H1 (cell line): Measurements from ENCODE around the gene SLC27A6. TPM values are rescaled to one million over a fixed set of nuclear protein-coding genes. Genes with fewer than 3 reads are reported as not detected.

Source experiments
- CTCF ChIA-PET: fragments of 300-600 bp; sonication (Branson Sonifier 250); formaldehyde crosslinking; loops from one replicate; lab custom pipeline; 2021; ENCODE audit not compliant: partially characterized antibody; lab: Charles Lee
- POLR2A ChIA-PET: fragments of 300-600 bp; sonication (Branson Sonifier 250); formaldehyde crosslinking; loops from one replicate; lab custom pipeline; 2021; ENCODE audit warnings: inconsistent platforms; ENCODE audit not compliant: partially characterized antibody; lab: Charles Lee
- DNase-seq, 2 experiments: peaks; one replicate each; pipeline versions ENCODE4 v3.0.0 to v3.0.0-alpha.2; 2010 to 2022; ENCODE audit warnings: low spot score in 2 of 2, low read depth in 1 of 2, mixed read lengths in 1 of 2
- FAIRE-seq: peaks from 2 replicates; lab custom pipeline; 2011; peaks lifted over from hg19 to GRCh38; lab: Jason Lieb, UNC
- H2AFZ ChIP-seq: 2 replicates; pipeline ENCODE4 v1.8.1; 2012; ENCODE audit warnings: low read length, inconsistent platforms
- H2AK5ac ChIP-seq: 2 replicates; pipeline ENCODE4 v1.6.1; 2013; ENCODE audit warnings: low read depth, low read length
- H2BK120ac ChIP-seq: replicated peaks from 2 replicates; pipeline ENCODE3; 2013; ENCODE audit warnings: low read depth, low read length, inconsistent platforms
- H2BK12ac ChIP-seq: 2 replicates; pipeline ENCODE4 v1.6.1; 2013; ENCODE audit warnings: low read depth, low read length
- H2BK15ac ChIP-seq: 2 replicates; pipeline ENCODE4 v1.6.1; 2013; ENCODE audit warnings: low read length
- H2BK20ac ChIP-seq: 2 replicates; pipeline ENCODE4 v1.6.1; 2013; ENCODE audit warnings: low read length
- H2BK5ac ChIP-seq: 2 replicates; pipeline ENCODE4 v1.6.1; 2013; ENCODE audit warnings: low read depth, low read length
- H3K14ac ChIP-seq: 2 replicates; pipeline ENCODE4 v1.6.1; 2013; ENCODE audit warnings: inconsistent platforms; ENCODE audit not compliant: insufficient read length
- H3K18ac ChIP-seq: 2 replicates; pipeline ENCODE4 v1.6.1; 2013; ENCODE audit warnings: low read length; ENCODE audit errors: extremely low read depth
- H3K23ac ChIP-seq: 2 replicates; pipeline ENCODE4 v1.6.1; 2013; ENCODE audit warnings: inconsistent platforms; ENCODE audit not compliant: insufficient read length
- H3K23me2 ChIP-seq: 2 replicates; pipeline ENCODE4 v1.6.1; 2013; ENCODE audit warnings: low read depth, low read length
- H3K27ac ChIP-seq: 2 replicates; pipeline ENCODE4 v1.6.1; 2011; ENCODE audit warnings: low read depth, low read length, inconsistent platforms
- H3K27me3 ChIP-seq, 4 experiments: replicated peaks in 1 of 4; 1 replicate in 1 of 4; 2 replicates in 3 of 4; pipeline versions ENCODE4 v1.6.1 to v1.8.1; 2011 to 2013; ENCODE audit warnings: low read length in 3 of 4, mild to moderate bottlenecking in 3 of 4, inconsistent platforms in 2 of 4, mixed read lengths in 2 of 4, moderate library complexity in 1 of 4; ENCODE audit not compliant: control insufficient read depth in 3 of 4, insufficient read depth in 3 of 4; ENCODE audit errors: extremely low read depth in 1 of 4
- H3K36me3 ChIP-seq, 4 experiments: 2 replicates each; pipeline versions ENCODE4 v1.6.1 to v1.8.1; 2011 to 2013; ENCODE audit warnings: mild to moderate bottlenecking in 4 of 4, low read length in 3 of 4, moderate library complexity in 2 of 4, control low read depth in 1 of 4, inconsistent platforms in 1 of 4; ENCODE audit not compliant: insufficient read depth in 4 of 4, control insufficient read depth in 2 of 4
- H3K4ac ChIP-seq: replicated peaks from 2 replicates; pipeline ENCODE3; 2013; ENCODE audit warnings: low read length, low read depth, mixed read lengths, inconsistent platforms; ENCODE audit not compliant: insufficient read length
- H3K4me1 ChIP-seq, 4 experiments: replicated peaks in 1 of 4; 1 replicate in 1 of 4; 2 replicates in 3 of 4; pipeline versions ENCODE4 v1.6.1 to v1.8.1; 2011 to 2013; ENCODE audit warnings: low read length in 3 of 4, inconsistent platforms in 2 of 4, mixed read lengths in 1 of 4; ENCODE audit not compliant: insufficient read depth in 4 of 4, control insufficient read depth in 3 of 4
- H3K4me2 ChIP-seq, 2 experiments: 2 replicates each; pipeline versions ENCODE4 v1.6.1 to v1.8.1; 2011 to 2013; ENCODE audit warnings: low read depth in 2 of 2, low read length in 2 of 2, control low read depth in 1 of 2, inconsistent platforms in 1 of 2, mild to moderate bottlenecking in 1 of 2; ENCODE audit not compliant: insufficient read depth in 1 of 2
- H3K4me3 ChIP-seq, 4 experiments: fragments of 200-600, 300-600 bp in 1 of 4; sonication (generic), shearing (Covaris generic), sonication (Bioruptor Twin) in 1 of 4; 2 replicates each; pipeline versions ENCODE4 v1.5.1 to v1.8.1; 2011 to 2016; ENCODE audit warnings: low read length in 4 of 4, low read depth in 3 of 4, control low read depth in 2 of 4, inconsistent platforms in 2 of 4, mild to moderate bottlenecking in 2 of 4, mixed read lengths in 1 of 4, moderate library complexity in 1 of 4; ENCODE audit not compliant: insufficient read depth in 2 of 4; ENCODE audit errors: extremely low read depth in 1 of 4
- H3K56ac ChIP-seq: replicated peaks from 2 replicates; pipeline ENCODE3; 2013; ENCODE audit warnings: low read depth, mild to moderate bottlenecking, mixed read lengths, low read length, inconsistent platforms; ENCODE audit not compliant: insufficient read length
- H3K79me1 ChIP-seq: 2 replicates; pipeline ENCODE4 v1.6.1; 2013; ENCODE audit warnings: low read depth, low read length, control low read depth
- H3K79me2 ChIP-seq, 2 experiments: 2 replicates each; pipeline versions ENCODE4 v1.6.1 to v1.8.1; 2012 to 2013; ENCODE audit warnings: low read length in 2 of 2, mild to moderate bottlenecking in 2 of 2, inconsistent platforms in 1 of 2; ENCODE audit not compliant: insufficient read depth in 2 of 2, control insufficient read depth in 1 of 2
- H3K9ac ChIP-seq, 4 experiments: replicated peaks in 1 of 4; 1 replicate in 1 of 4; 2 replicates in 3 of 4; pipeline versions ENCODE4 v1.6.1 to v1.8.1; 2011 to 2013; ENCODE audit warnings: low read depth in 3 of 4, low read length in 3 of 4, control low read depth in 2 of 4, mild to moderate bottlenecking in 2 of 4, moderate library complexity in 2 of 4, inconsistent platforms in 1 of 4; ENCODE audit errors: extremely low read depth in 1 of 4
- H3K9me3 ChIP-seq, 2 experiments: 2 replicates each; pipeline versions ENCODE4 v1.6.1 to v1.8.1; 2012 to 2013; ENCODE audit warnings: mild to moderate bottlenecking in 2 of 2, moderate library complexity in 2 of 2, control low read depth in 1 of 2, inconsistent platforms in 1 of 2, low read depth in 1 of 2, low read length in 1 of 2, mixed read lengths in 1 of 2; ENCODE audit not compliant: insufficient read depth in 2 of 2
- H4K20me1 ChIP-seq, 2 experiments: replicated peaks in 1 of 2; 2 replicates each; pipeline versions ENCODE3 to v1.8.1; 2011 to 2013; ENCODE audit warnings: inconsistent platforms in 2 of 2, low read length in 2 of 2, mild to moderate bottlenecking in 1 of 2; ENCODE audit not compliant: insufficient read depth in 2 of 2, control insufficient read depth in 1 of 2
- H4K5ac ChIP-seq: 2 replicates; pipeline ENCODE4 v1.6.1; 2013; ENCODE audit warnings: low read length, low read depth, mixed read lengths, inconsistent platforms; ENCODE audit not compliant: insufficient read length
- H4K8ac ChIP-seq: 2 replicates; pipeline ENCODE4 v1.8.0; 2013; ENCODE audit warnings: mild to moderate bottlenecking, moderate library complexity, low read length, inconsistent platforms; ENCODE audit not compliant: insufficient read depth; ENCODE audit errors: extremely low read depth
- H4K91ac ChIP-seq: replicated peaks from 2 replicates; pipeline ENCODE3; 2013; ENCODE audit warnings: low read length, mixed read lengths, inconsistent platforms; ENCODE audit not compliant: insufficient read length
- SUZ12 ChIP-seq: fragments of 200-600 bp; sonication (generic); IDR thresholded peaks from 2 replicates; pipeline ENCODE4 v1.6.1; 2012; ENCODE audit warnings: mild to moderate bottlenecking, inconsistent platforms, low read length, moderate library complexity, mixed read lengths
- TCF12 ChIP-seq: IDR thresholded peaks from 2 replicates; pipeline ENCODE4 v1.6.1; 2011; ENCODE audit warnings: low read depth, mild to moderate bottlenecking, low read length
- USF2 ChIP-seq: IDR thresholded peaks from 2 replicates; pipeline ENCODE4 v1.6.1; 2011; ENCODE audit warnings: low read length, improper control_type of control experiment
- WGBS, 2 experiments: shearing (Covaris generic) in 1 of 2; methylation state at CpG; one replicate each; pipeline versions ENCODE4 v1.1.6 to v1.1.7; 2013 to 2015; ENCODE audit warnings: low lambda C conversion rate in 2 of 2, mixed read lengths in 2 of 2, inconsistent platforms in 1 of 2, low coverage in 1 of 2, missing lambda C conversion rate in 1 of 2; ENCODE audit not compliant: insufficient replicate concordance in 2 of 2, insufficient coverage in 1 of 2, insufficient read length in 1 of 2; ENCODE audit errors: extremely low coverage in 1 of 2, missing lambda C conversion rate in 1 of 2; 5-methylcytosine and 5-hydroxymethylcytosine counted together
- polyA plus RNA-seq, 7 experiments: library from polyadenylated mRNA; depleted of rRNA in 3 of 7; stranded (reverse) in 5 of 7; unstranded in 2 of 7; fragments of >200 nt in 5 of 7; fragments of 200-250 nt in 2 of 7; gene quantifications; 1 replicate in 5 of 7; 2 replicates in 1 of 7; 4 replicates in 1 of 7; pipeline versions ENCODE4 v1.2.1 to v1.2.3, GENCODE V29; 2011 to 2013; ENCODE audit warnings: missing spikeins in 2 of 7, mixed read lengths in 2 of 7
- total RNA-seq: library from RNA; stranded (reverse); fragmentation: NEBNext Ultra II Directional; extraction: Animal tissue kit (Norgen Biotek cat#: 25700); gene quantifications from 2 replicates; pipeline ENCODE4 v1.2.1, GENCODE V29; 2021

SLC27A6 gene
- total and polyA plus RNA-seq, 2 of the 8 experiments (the other 6 are each of a cell fraction or from before 2014, with no cell fraction given): 4.0 to 4.7 TPM

- no peak for FAIRE-seq
- Histone ChIP-seq H3K23me2 (no peaks in the 10 kb centered on the region), H3K79me2 (no peaks in the 10 kb centered on the region), H3K56ac (no peak overlapping the region), H2BK12ac (no peak overlapping the region), H3K36me3 (no peaks in the 10 kb centered on the region), H3K4me3 (no peak overlapping the region), H4K8ac (no peak overlapping the region), H4K5ac (no peak overlapping the region), H3K79me1 (no peaks in the 10 kb centered on the region), H2BK120ac (no peak overlapping the region), H4K91ac (no peak overlapping the region), H2BK15ac (no peak overlapping the region), H4K20me1 (no peaks in the 10 kb centered on the region), H3K4me2 (no peak overlapping the region), H3K27ac (no peak overlapping the region), H3K4ac (no peak overlapping the region), H2BK20ac (no peak overlapping the region), H2BK5ac (no peak overlapping the region), H2AFZ (no peak overlapping the region), H3K18ac (no peak overlapping the region), H3K23ac (no peak overlapping the region), H3K4me1 (no peaks in the 10 kb centered on the region), H3K9me3 (no peaks in the 10 kb centered on the region), H3K27me3 (no peaks in the 10 kb centered on the region), H2AK5ac (no peak overlapping the region), H3K9ac (no peak overlapping the region), H3K14ac (no peak overlapping the region)
- POLR2A ChIA-PET: no interaction called here
- 87% methylated on average over 2 of the region's 2 CpGs; no CpG with 5 or more reads in 1 of the 2 experiments for WGBS, 2 experiments
- no peak for DNase-seq
- CTCF ChIA-PET: no interaction called here
- no peak for TF ChIP-seq USF2
- no peak for TF ChIP-seq SUZ12
- no peak for TF ChIP-seq TCF12
These were observed 84.0 kb downstream of the SLC27A6 start for GRCh38 chr5:129049126-129049799.
